ENCODE data around the gene FHIT.

FHIT gene

DNA sequence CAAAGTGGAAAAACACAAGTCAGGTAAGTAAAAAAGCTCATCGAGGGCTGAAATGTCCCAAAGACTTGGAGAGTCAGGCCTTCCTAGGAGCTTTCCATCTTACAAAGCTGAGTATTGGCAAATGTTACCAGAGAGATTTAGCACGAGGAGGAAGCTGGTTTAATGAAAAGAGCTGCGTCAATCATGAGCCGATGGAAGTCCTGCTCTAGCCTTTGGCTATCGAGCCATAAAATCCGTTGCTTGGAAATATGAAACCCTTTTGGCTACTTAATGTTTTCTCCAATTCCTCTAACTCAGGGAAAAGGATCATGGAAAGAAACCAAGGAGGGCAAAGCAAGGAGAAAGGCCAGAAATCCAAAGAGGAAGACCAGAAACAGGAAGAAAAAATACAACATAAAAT lies 1074.6 kb downstream of the FHIT start:
- in situ Hi-C loops (cut with HindIII; ENCODE audit: low sequenced_read_pairs), result no loop called here
- no peak for TF ChIP-seq CTCF (IDR thresholded peaks at IDR 0.05; ENCODE audit: low read depth, low read length, missing control alignments)
- H3K4me3 ChIP-seq (ENCODE audit: low read depth, low read length), result no peak overlapping the region

GRCh38 chr3:60175680-60176079 lies 1075.6 kb downstream of the FHIT start:
- no peak for DNase-seq (ENCODE audit: low read depth)

More for the DNA sequence above, 1074.6 kb downstream of the FHIT start:
- DNase-seq (ENCODE audit: low read depth), result peak; percentile 3

GRCh38 chr3:60169755-60170154 lies 1081.5 kb downstream of the FHIT start:
- H3K4me3 ChIP-seq (ENCODE audit: low read depth, low read length), result no peak overlapping the region
- TF ChIP-seq CTCF (IDR thresholded peaks at IDR 0.05; ENCODE audit: low read depth, low read length, missing control alignments), result no peak
- in situ Hi-C loops (cut with HindIII; ENCODE audit: low sequenced_read_pairs), result no loop called here
- DNase-seq (ENCODE audit: low read depth), result no peak

More at GRCh38 chr3:60175680-60176079, 1075.6 kb downstream of the FHIT start:
- no peak for TF ChIP-seq CTCF (IDR thresholded peaks at IDR 0.05; ENCODE audit: low read depth, low read length, missing control alignments)
- in situ Hi-C loops (cut with HindIII; ENCODE audit: low sequenced_read_pairs), result no loop called here
- no peak overlapping the region for H3K4me3 ChIP-seq (ENCODE audit: low read depth, low read length)

GRCh38 chr3:60167186-60167585 lies 1084.1 kb downstream of the FHIT start:
- H3K4me3 ChIP-seq (ENCODE audit: low read depth, low read length), result no peak overlapping the region
- in situ Hi-C loops (cut with HindIII; ENCODE audit: low sequenced_read_pairs), result no loop called here
- DNase-seq (ENCODE audit: low read depth), result no peak
- no peak for TF ChIP-seq CTCF (IDR thresholded peaks at IDR 0.05; ENCODE audit: low read depth, low read length, missing control alignments)

DNA sequence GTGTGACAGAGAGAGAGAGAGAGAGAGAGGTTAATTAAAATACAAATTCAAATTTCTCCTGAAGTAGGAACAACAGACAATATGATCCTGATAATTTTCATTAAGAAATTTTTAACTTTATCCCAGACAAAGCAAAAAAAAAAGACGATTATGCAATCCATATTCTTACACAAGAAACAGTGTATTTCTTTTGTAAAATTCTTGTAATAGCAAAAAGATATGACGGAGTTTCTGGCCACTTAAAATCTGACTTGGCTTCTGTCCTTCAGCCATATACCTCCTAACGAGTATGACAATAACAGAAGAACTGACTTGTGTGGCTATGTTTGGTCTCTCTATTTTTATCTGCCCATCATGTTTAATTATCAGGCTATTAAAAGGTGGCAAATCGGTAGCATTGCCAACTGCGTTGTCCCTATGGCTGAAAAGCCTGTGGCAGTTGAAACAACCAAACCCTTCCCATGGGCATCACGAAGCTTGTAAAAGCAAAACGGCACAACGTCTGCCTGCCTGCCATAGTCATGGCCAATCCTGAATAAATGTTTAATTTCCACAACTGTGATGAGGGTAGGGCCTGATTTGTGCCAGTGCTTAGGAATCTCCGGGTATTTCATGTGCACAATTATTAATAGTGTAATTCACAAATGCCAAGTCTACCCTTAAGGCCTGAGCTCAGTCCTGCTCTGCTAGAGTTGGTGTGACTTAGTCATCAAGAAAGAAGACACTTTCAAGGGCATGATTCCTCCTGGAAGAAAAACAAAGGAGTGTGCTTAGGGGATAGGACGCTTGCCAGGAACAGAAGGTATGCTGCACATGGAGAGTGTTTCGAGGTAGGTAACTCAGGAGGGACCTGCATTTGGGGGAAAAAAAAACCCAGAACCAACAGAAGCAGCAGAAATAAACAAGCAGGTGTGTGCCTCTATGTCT lies 1090.2 kb downstream of the FHIT start:
- in situ Hi-C loops (cut with HindIII; ENCODE audit: low sequenced_read_pairs), result no loop called here
- TF ChIP-seq CTCF (IDR thresholded peaks at IDR 0.05; ENCODE audit: low read depth, low read length, missing control alignments), result no peak
- DNase-seq (ENCODE audit: low read depth), result no peak
- H3K4me3 ChIP-seq (ENCODE audit: low read depth, low read length), result no peak overlapping the region

- in situ Hi-C loops (cut with HindIII; ENCODE audit: low sequenced_read_pairs), result no loop called here
- no peak for TF ChIP-seq CTCF (IDR thresholded peaks at IDR 0.05; ENCODE audit: low read depth, low read length, missing control alignments)
- H3K4me3 ChIP-seq (ENCODE audit: low read depth, low read length), result no peak overlapping the region
- no peak for DNase-seq (ENCODE audit: low read depth)
These were observed 1091.0 kb downstream of the FHIT start for GRCh38 chr3:60160111-60160821.

All from astrocyte of the cerebellum (primary cell).